Suprapubic skin (tissue), 3 donors: ENCODE results near the gene OLFM1.

Experiments
- CTCF ChIP-seq, 2 donors: fragments of 200-600 bp in 1 of 2; fragments of 450-650 bp in 1 of 2; sonication (generic) in 1 of 2; IDR thresholded peaks; one replicate each; pipeline ENCODE4 v1.5.1; 2016 to 2019; ENCODE audit warnings: antibody characterized with exemption in 2 of 2, mild to moderate bottlenecking in 1 of 2, moderate library complexity in 1 of 2
- POLR2AphosphoS5 ChIP-seq, 3 donors: sonication (generic); formaldehyde crosslinking; IDR thresholded peaks; one replicate each; pipeline ENCODE4 v1.6.1; 2017; ENCODE audit warnings: antibody characterized with exemption in 3 of 3

DNA sequence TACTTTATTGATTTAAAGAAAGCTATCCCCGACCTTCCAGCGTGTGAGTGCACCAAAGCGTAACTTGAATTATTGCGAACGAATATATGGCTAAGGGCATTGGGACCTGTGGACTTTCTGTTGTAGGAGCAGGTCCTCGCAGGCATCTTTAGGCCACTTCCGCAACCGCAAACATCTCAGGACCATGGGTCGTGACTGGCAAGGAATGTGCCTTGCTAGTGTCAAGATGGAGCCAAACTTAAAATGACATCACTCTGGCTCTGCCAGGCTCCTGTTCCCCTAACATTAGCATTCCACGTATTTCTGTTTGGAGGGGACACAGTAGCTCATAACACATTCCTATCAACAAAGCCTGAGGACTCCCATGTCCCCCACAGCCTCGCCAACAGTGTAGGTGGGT, 44.1 kb upstream of the OLFM1 start:
- TF ChIP-seq CTCF (IDR thresholded peaks at IDR 0.05) (no peak), POLR2AphosphoS5 (IDR thresholded peaks at IDR 0.05) (no peak)
